GM18498 (cell line): Measurements from ENCODE around the gene ACAP1.

Experiments
- ATAC-seq: cut with Tn5 transposase; IDR thresholded peaks from one replicate; pipeline ENCODE4 v1.9.1; 2021; ENCODE audit warnings: mild to moderate bottlenecking, moderate library complexity; ENCODE audit not compliant: unreplicated experiment

Gene ACAP1

DNA sequence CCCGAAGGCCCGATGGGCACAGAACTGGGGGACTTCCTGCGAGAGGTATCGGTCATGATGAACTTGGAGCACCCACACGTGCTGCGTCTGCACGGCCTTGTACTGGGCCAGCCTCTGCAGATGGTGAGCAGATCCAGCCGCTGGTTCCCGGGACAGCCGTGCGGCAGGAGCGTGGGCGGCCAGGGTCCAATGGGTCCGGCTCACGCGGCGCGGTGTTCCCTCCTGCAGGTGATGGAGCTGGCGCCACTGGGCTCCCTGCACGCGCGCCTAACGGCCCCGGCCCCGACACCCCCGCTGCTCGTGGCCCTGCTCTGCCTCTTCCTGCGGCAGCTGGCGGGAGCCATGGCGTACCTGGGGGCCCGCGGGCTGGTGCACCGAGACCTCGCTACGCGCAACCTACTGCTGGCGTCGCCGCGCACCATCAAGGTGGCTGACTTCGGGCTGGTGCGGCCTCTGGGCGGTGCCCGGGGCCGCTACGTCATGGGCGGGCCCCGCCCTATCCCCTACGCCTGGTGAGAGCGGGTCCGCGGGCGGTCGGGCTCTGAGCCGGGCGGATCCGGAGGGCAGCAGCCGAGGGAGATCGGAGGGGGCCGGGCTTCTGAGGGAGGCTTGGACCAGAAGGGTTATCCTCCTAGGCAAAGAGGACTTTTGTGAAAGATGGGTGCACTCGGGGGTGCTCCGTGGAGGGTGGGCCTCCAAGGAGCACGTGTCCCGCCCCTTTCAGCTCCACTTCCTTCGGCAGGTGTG is 47.6 kb downstream of the ACAP1 start:
- peak; percentile 77 for ATAC-seq

DNA sequence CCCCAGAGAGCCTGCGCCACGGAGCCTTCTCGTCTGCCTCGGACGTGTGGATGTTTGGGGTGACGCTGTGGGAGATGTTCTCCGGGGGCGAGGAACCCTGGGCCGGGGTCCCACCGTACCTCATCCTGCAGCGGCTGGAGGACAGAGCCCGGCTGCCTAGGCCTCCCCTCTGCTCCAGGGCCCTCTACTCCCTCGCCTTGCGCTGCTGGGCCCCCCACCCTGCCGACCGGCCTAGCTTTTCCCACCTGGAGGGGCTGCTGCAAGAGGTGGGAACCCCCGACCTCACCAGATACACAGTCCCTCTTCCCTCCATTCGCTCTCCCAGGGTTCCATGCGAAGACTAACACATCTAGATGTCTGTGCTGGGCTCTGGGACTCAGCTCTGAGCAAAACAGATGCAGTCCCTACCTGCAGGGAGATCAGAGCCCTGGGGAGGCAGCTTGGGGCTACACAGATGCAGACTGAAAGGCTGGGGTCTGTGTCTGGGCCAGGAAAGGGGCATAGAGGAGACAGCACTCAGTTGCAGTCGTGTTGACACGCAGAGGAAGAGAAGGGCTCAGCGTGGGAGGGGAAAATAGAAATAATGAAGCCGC is 48.3 kb downstream of the ACAP1 start:
- ATAC-seq = no peak

GRCh38 chr17:7388856-7389255 is 52.5 kb downstream of the ACAP1 start:
- ATAC-seq = no peak

- no peak for ATAC-seq
Observed at GRCh38 chr17:7389924-7390910, 53.9 kb downstream of the ACAP1 start.

- no peak for ATAC-seq
Observed at GRCh38 chr17:7391307-7391706, 55.0 kb downstream of the ACAP1 start.

DNA sequence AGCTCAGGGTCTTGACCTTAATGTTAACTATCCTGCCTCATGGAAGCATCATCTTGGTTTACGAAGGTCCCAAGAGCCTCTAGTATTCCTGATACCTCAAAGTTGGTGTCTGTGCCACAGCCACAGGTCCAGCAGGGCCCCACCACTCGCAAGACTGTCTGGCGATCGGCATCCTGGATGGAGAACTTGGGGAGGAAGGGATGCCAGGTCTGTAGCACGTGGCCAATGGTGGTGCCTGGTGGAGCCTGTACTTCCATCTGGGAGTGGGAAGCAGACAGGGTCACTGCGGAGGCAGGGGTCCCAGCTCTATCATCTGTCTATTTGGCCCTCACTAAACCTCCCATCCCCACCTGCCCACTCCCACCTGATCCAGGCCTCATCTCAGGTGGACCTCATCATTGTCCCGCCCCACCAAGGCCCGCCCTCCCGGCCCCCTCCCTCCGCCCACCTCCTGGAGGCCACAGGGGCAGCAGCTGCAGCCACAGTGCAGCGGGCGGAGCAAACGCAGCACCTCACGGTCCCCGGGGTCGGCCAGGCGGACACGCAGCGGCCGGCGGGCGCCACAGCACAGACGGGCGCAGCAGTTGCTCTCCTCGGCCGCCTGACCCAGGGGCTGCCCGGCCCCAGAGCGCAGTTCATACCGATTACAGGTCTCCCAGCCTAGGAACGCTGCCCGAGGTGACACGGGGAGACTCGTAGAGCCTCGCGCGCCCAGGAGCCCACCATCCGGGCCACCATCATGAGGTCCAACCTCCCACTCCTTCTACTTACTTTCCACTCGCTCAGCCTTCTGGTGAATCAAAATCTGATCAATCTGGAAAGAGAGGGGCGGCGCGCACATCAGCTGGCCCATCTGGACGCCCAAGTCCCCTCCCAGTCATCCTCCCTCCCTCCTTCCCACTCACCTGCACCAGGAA is 56.6 kb downstream of the ACAP1 start:
- ATAC-seq = no peak

DNA sequence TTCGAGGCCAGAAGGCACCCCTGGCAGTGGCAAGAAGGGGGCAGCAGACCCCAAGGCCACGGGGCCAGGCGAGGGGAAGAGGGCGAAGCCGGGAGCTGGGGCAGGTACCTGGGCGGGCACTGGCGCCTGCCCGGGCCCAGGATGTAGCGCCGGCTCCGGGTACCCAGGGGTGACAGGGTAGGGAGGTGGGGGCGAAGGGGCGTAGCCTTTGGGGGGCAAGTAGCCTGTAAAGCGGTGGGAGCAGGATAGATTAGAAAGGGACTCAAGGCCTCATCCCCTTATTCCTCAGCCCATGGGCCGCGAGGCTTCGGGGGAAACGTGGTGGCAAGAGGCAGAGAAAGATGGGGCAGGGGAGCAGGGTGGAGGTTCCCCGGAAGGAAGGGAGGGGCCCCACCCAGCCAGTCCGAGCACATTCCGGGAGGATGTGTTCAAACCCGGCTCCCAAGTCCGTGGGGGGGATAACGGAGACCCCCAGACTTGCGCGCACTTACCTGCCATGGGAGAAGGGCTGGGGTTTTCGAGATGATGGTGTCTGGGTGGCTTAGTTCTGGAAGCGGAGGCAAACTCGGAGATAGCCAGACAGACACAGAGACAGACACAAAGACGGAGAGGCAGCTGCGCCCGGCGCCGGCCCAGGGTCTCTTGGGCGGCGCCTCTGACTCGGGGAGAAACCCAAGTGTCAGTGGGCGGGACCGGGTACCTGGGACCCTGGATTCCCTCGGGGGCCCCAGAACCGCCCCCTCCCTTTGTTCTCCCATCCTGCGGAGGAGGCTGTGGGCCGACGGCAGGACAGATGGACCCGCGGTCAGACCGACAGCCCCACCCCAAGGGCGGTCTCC is 57.5 kb downstream of the ACAP1 start:
- ATAC-seq = peak; percentile 48

GRCh38 chr17:7394452-7395191 is 58.3 kb downstream of the ACAP1 start, which contains the start of gene PLSCR3:
TSS of gene PLSCR3 (minus strand) at chr17:7394525. CDS start at chr17:7394110, 415 bp downstream.
- peak; percentile 87 for ATAC-seq

- no peak for ATAC-seq
Observed at GRCh38 chr17:7396147-7396546, 59.8 kb downstream of the ACAP1 start.

DNA sequence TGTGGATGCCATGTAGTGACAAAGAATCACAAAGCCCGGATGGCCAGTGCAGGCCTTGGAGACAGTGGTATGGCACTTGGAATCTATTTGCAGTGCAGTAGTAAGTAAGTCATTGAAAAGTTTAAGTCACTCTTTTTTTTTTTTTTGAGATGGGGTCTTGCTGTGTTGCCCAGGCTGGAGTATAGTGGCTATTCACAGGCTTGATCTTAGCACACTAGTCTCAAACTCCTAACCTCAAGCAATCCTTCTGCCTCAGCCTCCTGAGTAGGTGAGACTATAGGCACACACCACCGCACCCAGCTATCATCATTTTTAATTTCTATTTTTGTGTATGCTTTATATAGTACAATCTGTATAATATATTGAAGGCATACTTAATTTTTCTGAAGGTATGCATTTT is 62.3 kb downstream of the ACAP1 start:
- no peak for ATAC-seq
